MM.1S (cell line): ENCODE data around the gene ANKMY1.

ENCODE experiments used
- DNase-seq: peaks from one replicate; pipeline ENCODE4 v3.0.0-alpha.2; 2015
- H2AFZ ChIP-seq: fragments of 300-600 bp; sonication (generic); 2 replicates; pipeline ENCODE4 v1.6.0; 2016; ENCODE audit warnings: antibody characterized with exemption, low read length
- H3F3A ChIP-seq: fragments of 300-600 bp; sonication (generic); 2 replicates; pipeline ENCODE4 v1.6.1; 2016; ENCODE audit warnings: mild to moderate bottlenecking, antibody characterized with exemption, low read length, moderate library complexity, mixed read lengths; ENCODE audit not compliant: insufficient read depth
- H3K27ac ChIP-seq: fragments of 300-600 bp; sonication (generic); 2 replicates; pipeline ENCODE4 v1.5.1; 2016; ENCODE audit warnings: mild to moderate bottlenecking, low read length
- H3K27me3 ChIP-seq: fragments of 300-600 bp; sonication (generic); replicated peaks from 2 replicates; pipeline ENCODE4 v1.6.0; 2016; ENCODE audit warnings: low read length; ENCODE audit not compliant: insufficient read depth
- H3K36me3 ChIP-seq: fragments of 300-600 bp; sonication (generic); replicated peaks from 2 replicates; pipeline ENCODE4 v1.6.1; 2016; ENCODE audit warnings: mild to moderate bottlenecking, low read length, mixed read lengths; ENCODE audit not compliant: insufficient read depth
- H3K4me1 ChIP-seq: fragments of 300-600 bp; sonication (generic); 2 replicates; pipeline ENCODE4 v1.6.1; 2016; ENCODE audit warnings: low read length, mixed read lengths
- H3K4me2 ChIP-seq: fragments of 300-600 bp; sonication (generic); 2 replicates; pipeline ENCODE4 v1.6.0; 2016; ENCODE audit warnings: low read depth, low read length
- H3K4me3 ChIP-seq: fragments of 300-600 bp; sonication (generic); 2 replicates; pipeline ENCODE4 v1.5.1; 2016; ENCODE audit warnings: low read length, mixed read lengths
- H3K79me2 ChIP-seq: fragments of 300-600 bp; sonication (generic); 2 replicates; pipeline ENCODE4 v1.6.1; 2016; ENCODE audit warnings: mixed run types, low read length, mixed read lengths
- H3K9ac ChIP-seq: fragments of 300-600 bp; sonication (generic); 2 replicates; pipeline ENCODE4 v1.6.1; 2016; ENCODE audit warnings: low read length, mixed read lengths
- H3K9me2 ChIP-seq: fragments of 300-600 bp; sonication (generic); replicated peaks from 2 replicates; pipeline ENCODE4 v1.6.1; 2016; ENCODE audit warnings: mild to moderate bottlenecking, low read length, mixed read lengths; ENCODE audit not compliant: insufficient read depth
- H3K9me3 ChIP-seq: fragments of 300-600 bp; sonication (generic); replicated peaks from 2 replicates; pipeline ENCODE4 v1.6.1; 2016; ENCODE audit warnings: mild to moderate bottlenecking, low read length, mixed read lengths; ENCODE audit not compliant: insufficient read depth
- H4K20me1 ChIP-seq: fragments of 300-600 bp; sonication (generic); 2 replicates; pipeline ENCODE4 v1.6.1; 2016; ENCODE audit warnings: mild to moderate bottlenecking, low read length, moderate library complexity, mixed read lengths; ENCODE audit not compliant: insufficient read depth
- CTCF ChIP-seq: fragments of 300-600 bp; sonication (generic); IDR thresholded peaks from 2 replicates; pipeline ENCODE4 v1.5.1; 2016; ENCODE audit warnings: antibody characterized with exemption, low read length, mixed read lengths
- EZH2 ChIP-seq: fragments of 300-600 bp; sonication (generic); optimal IDR thresholded peaks from 2 replicates; pipeline ENCODE3; 2017; ENCODE audit warnings: low read depth, mild to moderate bottlenecking, antibody characterized with exemption, low read length, mixed read lengths
- EZH2phosphoT487 ChIP-seq: fragments of 300-600 bp; sonication (generic); IDR thresholded peaks from 2 replicates; pipeline ENCODE4 v1.6.1; 2018; ENCODE audit warnings: antibody characterized with exemption, low read length

ANKMY1 gene

GRCh38 chr2:240477916-240478315 is 79.9 kb downstream of the ANKMY1 start:
- Histone ChIP-seq H3K4me1 (no peaks in the 10 kb centered on the region), H3K27me3 (no peaks in the 10 kb centered on the region), H4K20me1 (no peaks in the 10 kb centered on the region), H3K9me2 (no peaks in the 10 kb centered on the region), H3K9ac (no peak overlapping the region), H3K4me3 (no peak overlapping the region), H3F3A (no peaks in the 10 kb centered on the region), H3K9me3 (no peaks in the 10 kb centered on the region), H3K4me2 (no peak overlapping the region), H3K36me3 (no peaks in the 10 kb centered on the region), H2AFZ (no peak overlapping the region), H3K79me2 (no peaks in the 10 kb centered on the region), H3K27ac (no peak overlapping the region)
- TF ChIP-seq CTCF, result no peak
- TF ChIP-seq EZH2, result no peak
- no peak for TF ChIP-seq EZH2phosphoT487
- DNase-seq, result no peak

GRCh38 chr2:240473211-240473610 is 84.6 kb downstream of the ANKMY1 start:
- Histone ChIP-seq H3K4me1 (no peaks in the 10 kb centered on the region), H3F3A (no peaks in the 10 kb centered on the region), H3K4me3 (no peak overlapping the region), H3K9ac (no peak overlapping the region), H3K9me2 (no peaks in the 10 kb centered on the region), H3K27me3 (no peaks in the 10 kb centered on the region), H3K27ac (no peak overlapping the region), H3K4me2 (no peak overlapping the region), H3K36me3 (no peaks in the 10 kb centered on the region), H3K79me2 (no peaks in the 10 kb centered on the region), H2AFZ (no peak overlapping the region), H4K20me1 (no peaks in the 10 kb centered on the region), H3K9me3 (no peaks in the 10 kb centered on the region)
- DNase-seq, result no peak
- TF ChIP-seq CTCF, result no peak
- no peak for TF ChIP-seq EZH2phosphoT487
- TF ChIP-seq EZH2, result no peak

- TF ChIP-seq EZH2phosphoT487, result no peak
- TF ChIP-seq CTCF, result no peak
- no peak for TF ChIP-seq EZH2
- no peak overlapping the region for H3K9ac ChIP-seq
Measured at GRCh38 chr2:240472078-240472790, 85.6 kb downstream of the ANKMY1 start.

More at GRCh38 chr2:240472078-240472790, 85.6 kb downstream of the ANKMY1 start:
- Histone ChIP-seq H3K4me2 (no peak overlapping the region), H2AFZ (no peak overlapping the region), H3K9me2 (no peaks in the 10 kb centered on the region), H3K27me3 (no peaks in the 10 kb centered on the region), H3K27ac (no peak overlapping the region), H3K36me3 (no peaks in the 10 kb centered on the region), H3K4me1 (no peaks in the 10 kb centered on the region), H3K79me2 (no peaks in the 10 kb centered on the region), H3F3A (no peaks in the 10 kb centered on the region), H3K4me3 (no peak overlapping the region), H3K9me3 (no peaks in the 10 kb centered on the region), H4K20me1 (no peaks in the 10 kb centered on the region)
- no peak for DNase-seq
